PC-9 (cell line): Measurements from ENCODE around the gene ULBP1.

Source experiments
- EZH2 ChIP-seq: fragments of 200-600 bp; sonication (generic); IDR thresholded peaks from 2 replicates; pipeline ENCODE4 v1.8.0; 2017; ENCODE audit warnings: antibody characterized with exemption, low read depth
- TF ChIP-seq, protein P1 (sequence below): fragments of 200-600 bp; sonication (generic); conservative IDR thresholded peaks from 2 replicates; pipeline ENCODE4 v1.6.1; 2017; ENCODE audit warnings: mixed run types, antibody characterized with exemption, mild to moderate bottlenecking, moderate library complexity

DNA sequence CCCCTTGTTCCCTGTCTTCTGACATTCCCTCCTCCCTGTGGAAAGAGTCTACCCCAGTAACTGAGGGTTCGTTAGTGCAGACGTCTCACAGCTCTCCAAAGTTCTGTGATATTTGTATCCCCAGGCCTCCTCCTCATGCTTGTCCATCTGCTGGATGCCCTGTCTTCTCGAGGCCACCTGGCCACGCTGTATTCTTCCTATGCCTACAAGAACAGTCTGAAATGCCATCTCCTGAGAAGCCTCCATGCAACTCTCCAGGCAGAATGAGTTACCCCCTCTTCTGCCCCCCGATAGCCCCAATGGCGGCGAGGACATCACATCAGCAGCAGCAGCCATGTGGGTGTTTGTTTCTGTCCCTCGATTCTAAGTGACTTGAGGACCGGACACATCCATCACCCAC lies 12.6 kb upstream of the ULBP1 start:
- TF ChIP-seq, protein P1, sequence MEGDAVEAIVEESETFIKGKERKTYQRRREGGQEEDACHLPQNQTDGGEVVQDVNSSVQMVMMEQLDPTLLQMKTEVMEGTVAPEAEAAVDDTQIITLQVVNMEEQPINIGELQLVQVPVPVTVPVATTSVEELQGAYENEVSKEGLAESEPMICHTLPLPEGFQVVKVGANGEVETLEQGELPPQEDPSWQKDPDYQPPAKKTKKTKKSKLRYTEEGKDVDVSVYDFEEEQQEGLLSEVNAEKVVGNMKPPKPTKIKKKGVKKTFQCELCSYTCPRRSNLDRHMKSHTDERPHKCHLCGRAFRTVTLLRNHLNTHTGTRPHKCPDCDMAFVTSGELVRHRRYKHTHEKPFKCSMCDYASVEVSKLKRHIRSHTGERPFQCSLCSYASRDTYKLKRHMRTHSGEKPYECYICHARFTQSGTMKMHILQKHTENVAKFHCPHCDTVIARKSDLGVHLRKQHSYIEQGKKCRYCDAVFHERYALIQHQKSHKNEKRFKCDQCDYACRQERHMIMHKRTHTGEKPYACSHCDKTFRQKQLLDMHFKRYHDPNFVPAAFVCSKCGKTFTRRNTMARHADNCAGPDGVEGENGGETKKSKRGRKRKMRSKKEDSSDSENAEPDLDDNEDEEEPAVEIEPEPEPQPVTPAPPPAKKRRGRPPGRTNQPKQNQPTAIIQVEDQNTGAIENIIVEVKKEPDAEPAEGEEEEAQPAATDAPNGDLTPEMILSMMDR: no peak
- TF ChIP-seq EZH2: no peak
